CD4-positive, alpha-beta T cell treated with Interleukin-4 for 4 hours (primary cell): ENCODE measurements around the gene EPS8L3.
"Not testable (repeated sequence)": the region's sequence is repeated elsewhere in the genome, so short reads cannot be mapped to it uniquely, and the experiment has no call there.

Experiments
- DNase-seq: peaks from one replicate; pipeline ENCODE4 v3.0.0-alpha.2; 2020

The EPS8L3 gene

GRCh38 chr1:109726728-109727373, 36.9 kb downstream of the EPS8L3 start:
- DNase-seq, result no peak

DNA sequence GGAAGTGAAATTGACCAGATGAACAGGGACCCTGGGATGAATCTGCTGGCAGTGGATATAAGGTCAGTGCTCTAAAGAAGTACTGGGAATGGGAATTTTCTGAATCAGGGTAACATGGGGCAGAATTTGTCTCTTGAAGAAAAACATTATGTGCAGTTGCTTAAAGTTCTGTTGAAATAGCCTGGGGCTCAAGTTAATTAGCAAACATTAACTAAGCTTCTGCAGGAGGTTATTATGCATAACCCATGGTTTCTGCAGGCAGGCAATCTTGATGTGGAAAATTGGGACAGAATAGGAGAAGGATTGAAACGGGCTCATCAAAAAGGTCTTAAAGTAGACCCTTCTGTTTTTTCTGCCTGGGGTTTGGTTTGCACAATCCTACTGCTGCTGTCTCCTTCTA, 37.7 kb downstream of the EPS8L3 start:
- DNase-seq, result no peak

- DNase-seq, result no peak
Measured at GRCh38 chr1:109725510-109725909, 38.2 kb downstream of the EPS8L3 start.

DNA sequence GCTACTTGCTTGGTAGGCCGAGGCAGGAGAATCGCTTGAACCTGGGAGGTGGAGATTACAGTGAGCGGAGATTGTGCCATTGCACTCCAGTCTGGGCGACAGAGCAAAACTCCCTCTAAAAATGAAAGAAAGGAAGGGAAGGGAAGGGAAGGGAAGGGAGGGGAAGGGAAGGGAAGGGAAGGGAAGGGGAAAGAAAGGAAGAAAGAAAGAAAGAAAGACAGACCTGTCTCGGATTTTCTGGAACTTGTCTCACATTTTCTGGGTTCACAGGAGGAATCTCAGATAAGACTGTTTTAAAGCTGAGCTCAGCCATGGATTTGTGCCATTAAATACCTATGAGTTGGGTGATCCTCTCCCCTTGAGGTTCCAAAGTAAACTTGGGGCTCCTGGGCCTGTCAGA, 38.8 kb downstream of the EPS8L3 start:
- no peak for DNase-seq

GRCh38 chr1:109722908-109723691, 40.6 kb downstream of the EPS8L3 start:
- no peak for DNase-seq

GRCh38 chr1:109721971-109722370, 41.8 kb downstream of the EPS8L3 start:
- no peak for DNase-seq

- DNase-seq, result no peak
Measured at GRCh38 chr1:109721042-109721441, 42.7 kb downstream of the EPS8L3 start.

GRCh38 chr1:109719337-109719837, 44.3 kb downstream of the EPS8L3 start:
- DNase-seq, result no peak

- DNase-seq, result no peak
Measured at GRCh38 chr1:109718495-109718894, 45.2 kb downstream of the EPS8L3 start.

- DNase-seq, result no peak
Measured at GRCh38 chr1:109717729-109718128, 46.0 kb downstream of the EPS8L3 start.

GRCh38 chr1:109716570-109717090, 47.1 kb downstream of the EPS8L3 start:
- DNase-seq, result no peak

GRCh38 chr1:109716121-109716520, 47.6 kb downstream of the EPS8L3 start:
- no peak for DNase-seq

DNA sequence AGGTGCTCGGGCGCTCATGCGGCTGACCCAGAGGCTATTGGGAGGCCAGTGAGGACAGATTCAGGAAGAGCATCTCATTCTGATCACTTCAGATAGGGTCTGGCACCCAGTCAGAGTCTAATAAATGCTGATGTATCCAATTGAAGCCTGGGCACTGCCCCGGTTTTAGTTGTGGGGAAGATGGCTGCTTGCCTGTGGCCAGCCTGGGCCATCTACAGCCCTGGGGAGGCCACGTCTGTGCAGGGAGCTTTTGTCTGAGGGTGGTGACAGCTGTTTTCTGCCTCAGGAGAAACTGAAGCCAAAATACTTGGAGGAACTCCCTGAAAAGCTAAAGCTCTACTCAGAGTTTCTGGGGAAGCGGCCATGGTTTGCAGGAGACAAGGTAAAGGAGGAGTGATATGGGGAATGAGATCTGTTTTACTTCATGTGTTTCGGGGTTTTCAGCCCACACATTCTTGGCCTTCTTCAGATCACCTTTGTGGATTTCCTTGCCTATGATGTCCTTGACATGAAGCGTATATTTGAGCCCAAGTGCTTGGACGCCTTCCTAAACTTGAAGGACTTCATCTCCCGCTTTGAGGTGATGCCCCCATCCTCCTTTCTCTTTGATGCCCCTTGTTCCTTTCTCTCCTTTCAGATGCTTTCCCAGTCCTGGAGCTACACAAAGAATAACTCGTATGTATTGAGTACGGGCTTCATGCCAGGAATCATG, 48.9 kb downstream of the EPS8L3 start:
- no peak for DNase-seq

DNA sequence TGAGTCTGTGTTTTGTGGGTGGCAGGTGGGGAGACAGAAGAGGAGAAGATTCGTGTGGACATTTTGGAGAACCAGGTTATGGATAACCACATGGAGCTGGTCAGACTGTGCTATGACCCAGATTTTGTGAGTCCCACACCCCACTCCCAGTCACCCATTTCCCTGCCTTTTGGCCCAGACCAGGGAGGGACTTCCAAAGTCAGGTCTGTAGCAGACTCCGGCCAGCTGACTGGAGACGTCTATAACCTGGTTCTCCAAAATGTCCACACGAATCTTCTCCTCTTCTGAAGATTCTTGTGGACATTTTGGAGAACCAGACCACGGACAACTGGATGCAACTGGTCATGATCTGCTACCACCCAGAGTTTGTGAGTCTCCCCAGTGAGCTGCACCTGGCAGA, 50.1 kb downstream of the EPS8L3 start:
- no peak for DNase-seq

DNA sequence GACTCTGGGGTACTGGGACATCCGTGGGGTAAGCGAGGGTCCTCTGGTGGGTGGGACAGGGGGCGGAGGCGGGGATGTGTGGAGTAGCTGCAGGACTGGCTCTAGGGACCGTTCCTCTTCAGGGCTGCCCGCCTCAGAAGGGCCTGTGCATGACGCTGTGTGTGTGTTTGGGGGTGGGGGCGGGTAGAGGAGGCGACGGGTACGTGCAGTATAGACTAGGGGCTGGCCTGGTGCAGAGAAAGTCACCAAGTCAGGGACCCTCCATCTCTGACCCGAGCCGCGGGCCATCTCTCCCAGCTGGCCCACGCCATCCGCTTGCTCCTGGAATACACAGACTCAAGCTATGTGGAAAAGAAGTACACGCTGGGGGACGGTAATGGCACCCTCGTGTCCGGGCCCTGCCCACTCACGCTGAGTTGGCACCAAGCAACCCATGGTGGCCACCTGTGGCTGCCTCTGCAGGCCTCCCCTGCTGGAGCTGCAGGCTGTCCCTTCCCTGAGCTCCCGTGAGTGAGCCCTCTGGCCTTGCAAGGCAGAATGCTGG, 51.3 kb downstream of the EPS8L3 start:
- DNase-seq, result no peak

GRCh38 chr1:109711593-109712320, 52.0 kb downstream of the EPS8L3 start, which contains the start of gene GSTM5:
GSTM5 (plus strand) TSS chr1:109712251; CDS start chr1:109712313, 62 bp downstream.
- DNase-seq, result not testable (repeated sequence)

DNA sequence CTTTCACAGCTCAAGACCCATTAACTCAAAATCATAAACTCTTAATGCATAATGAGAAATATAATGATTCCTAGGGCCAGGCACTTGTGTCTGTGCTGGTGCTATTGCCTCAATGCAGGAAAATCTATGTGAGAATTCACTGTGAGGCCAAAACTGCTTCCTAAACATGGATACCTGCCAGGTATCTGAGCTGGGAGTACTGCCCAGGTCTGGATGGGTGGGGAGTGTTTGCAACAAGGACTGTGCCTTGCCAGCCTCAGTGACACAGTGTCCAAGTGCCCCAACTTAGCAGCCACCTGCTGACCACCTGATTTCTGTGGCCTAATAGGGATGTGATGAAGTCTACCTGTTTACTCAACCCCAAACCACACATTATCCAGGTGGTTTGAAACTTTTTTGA, 53.9 kb downstream of the EPS8L3 start:
- DNase-seq, result not testable (repeated sequence)

DNA sequence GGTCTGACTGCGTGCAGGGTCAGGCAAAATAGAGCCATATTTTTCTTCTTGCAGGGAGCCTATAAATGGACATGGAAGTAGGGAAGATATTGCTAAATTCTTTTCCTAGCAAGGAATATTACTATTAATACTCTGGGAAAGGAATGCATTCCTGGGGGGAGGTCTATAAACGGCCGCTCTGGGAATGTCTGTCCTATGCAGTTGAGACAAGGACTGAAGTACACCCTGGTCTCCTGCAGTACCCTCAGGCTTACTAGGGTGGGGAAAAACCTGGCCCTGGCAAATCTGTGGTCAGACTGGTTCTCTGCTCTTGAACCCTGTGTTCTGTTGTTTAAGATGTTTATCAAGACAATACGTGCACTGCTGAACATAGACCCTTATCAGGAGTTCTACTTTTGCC, 54.8 kb downstream of the EPS8L3 start:
- not testable (repeated sequence) for DNase-seq

GRCh38 chr1:109705411-109705810, 58.3 kb downstream of the EPS8L3 start:
- DNase-seq, result no peak

DNA sequence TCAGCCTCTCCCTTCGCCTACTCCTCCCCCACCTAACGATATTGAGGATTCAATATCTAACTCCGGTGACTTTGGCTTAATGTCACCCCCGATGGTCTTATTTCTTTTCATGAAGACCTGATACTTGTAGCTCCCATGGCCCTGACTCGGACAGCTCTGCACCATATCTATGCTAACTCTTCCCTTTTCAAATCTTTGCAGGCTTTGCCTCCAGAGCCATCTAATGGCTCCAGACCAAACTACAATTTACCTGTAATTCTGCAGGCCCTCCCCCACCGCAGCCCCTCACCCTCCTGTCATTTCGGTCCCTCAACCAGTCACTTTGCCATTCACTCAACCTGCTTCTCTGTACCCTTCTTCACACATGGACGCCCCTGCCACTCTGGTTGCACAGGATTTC, 59.5 kb downstream of the EPS8L3 start:
- no peak for DNase-seq

GRCh38 chr1:109702940-109703339, 60.8 kb downstream of the EPS8L3 start:
- not testable (repeated sequence) for DNase-seq
